Prostate gland (tissue), 2 donors: ENCODE measurements around the gene ITIH1.

ENCODE experiments used
- POLR2A ChIP-seq: fragments of 450-650 bp; IDR thresholded peaks from one replicate; pipeline ENCODE4 v1.6.1; 2016; ENCODE audit warnings: antibody characterized with exemption, mild to moderate bottlenecking
- TF ChIP-seq, protein P1 (sequence below), 4 experiments: fragments of 200-600 bp in 2 of 4; fragments of 450-650 bp in 2 of 4; sonication (generic) in 2 of 4; IDR thresholded peaks; 1 replicate in 3 of 4; 2 replicates in 1 of 4; pipeline ENCODE4 v1.5.1; 2016 to 2019; ENCODE audit warnings: antibody characterized with exemption in 4 of 4, mild to moderate bottlenecking in 2 of 4, moderate library complexity in 2 of 4

- no peak for TF ChIP-seq POLR2A
- TF ChIP-seq, protein P1, sequence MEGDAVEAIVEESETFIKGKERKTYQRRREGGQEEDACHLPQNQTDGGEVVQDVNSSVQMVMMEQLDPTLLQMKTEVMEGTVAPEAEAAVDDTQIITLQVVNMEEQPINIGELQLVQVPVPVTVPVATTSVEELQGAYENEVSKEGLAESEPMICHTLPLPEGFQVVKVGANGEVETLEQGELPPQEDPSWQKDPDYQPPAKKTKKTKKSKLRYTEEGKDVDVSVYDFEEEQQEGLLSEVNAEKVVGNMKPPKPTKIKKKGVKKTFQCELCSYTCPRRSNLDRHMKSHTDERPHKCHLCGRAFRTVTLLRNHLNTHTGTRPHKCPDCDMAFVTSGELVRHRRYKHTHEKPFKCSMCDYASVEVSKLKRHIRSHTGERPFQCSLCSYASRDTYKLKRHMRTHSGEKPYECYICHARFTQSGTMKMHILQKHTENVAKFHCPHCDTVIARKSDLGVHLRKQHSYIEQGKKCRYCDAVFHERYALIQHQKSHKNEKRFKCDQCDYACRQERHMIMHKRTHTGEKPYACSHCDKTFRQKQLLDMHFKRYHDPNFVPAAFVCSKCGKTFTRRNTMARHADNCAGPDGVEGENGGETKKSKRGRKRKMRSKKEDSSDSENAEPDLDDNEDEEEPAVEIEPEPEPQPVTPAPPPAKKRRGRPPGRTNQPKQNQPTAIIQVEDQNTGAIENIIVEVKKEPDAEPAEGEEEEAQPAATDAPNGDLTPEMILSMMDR (IDR thresholded peaks at IDR 0.05): no peak
Measured at GRCh38 chr3:52730681-52731080, 46.7 kb upstream of the ITIH1 start.
